Stimulated activated CD4-positive, alpha-beta T cell treated with anti-CD3 and anti-CD28 coated beads, Interleukin-15, amount 100 ng/mL, for 1 hour (primary cell): Measurements from ENCODE around the gene FGF11.
"Not testable (repeated sequence)": the region's sequence is repeated elsewhere in the genome, so short reads cannot be mapped to it uniquely, and the experiment has no call there.

Source experiments
- DNase-seq, 2 donors: peaks; one replicate each; pipeline ENCODE4 v3.0.0-alpha.2; 2020; ENCODE audit warnings: low read depth in 1 of 2, low spot score in 1 of 2

Gene FGF11

DNA sequence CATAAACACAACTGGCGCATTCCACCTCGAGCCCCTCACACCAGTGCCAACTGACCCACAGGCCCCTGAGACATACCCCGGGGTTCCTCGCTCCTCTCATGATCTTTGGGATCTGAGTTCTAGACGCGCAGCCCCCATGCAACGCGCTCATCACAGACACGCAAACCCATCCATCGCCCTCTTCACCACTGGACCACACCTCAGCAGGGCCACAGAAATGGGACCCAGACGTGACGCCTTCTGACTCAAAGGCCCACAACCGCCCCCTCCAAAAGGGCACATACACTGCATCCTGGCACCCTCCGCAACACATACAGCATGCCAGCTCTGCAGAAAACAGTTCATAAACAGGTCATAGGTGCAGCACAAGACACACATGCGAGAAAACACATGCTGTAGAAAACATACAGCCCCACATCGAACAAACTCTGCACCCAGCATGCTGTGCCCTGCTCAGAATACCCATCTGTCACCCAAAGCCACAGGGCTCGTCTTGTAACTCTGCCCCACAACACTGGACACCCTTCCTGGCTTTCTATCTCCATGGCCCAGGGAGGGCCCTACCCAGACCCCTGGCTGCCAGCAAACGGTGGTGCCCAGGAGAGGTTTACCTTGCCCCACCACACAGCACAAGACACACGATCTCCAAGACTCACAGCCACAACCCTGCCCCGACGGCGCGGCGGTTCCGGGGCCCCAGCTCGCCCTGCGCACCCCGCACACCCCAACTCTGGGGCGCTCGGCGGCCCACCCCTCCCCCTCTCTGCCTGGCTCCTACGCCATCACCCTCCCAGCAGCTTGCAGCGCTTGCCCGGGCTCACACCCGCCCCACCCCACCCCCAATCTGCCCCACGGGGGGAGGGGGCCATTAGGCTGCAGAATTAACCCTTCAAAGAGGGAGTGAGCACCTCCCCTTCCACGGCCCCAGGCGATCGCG, 39.2 kb downstream of the FGF11 start:
- DNase-seq: peak; percentile 36 to 37

DNA sequence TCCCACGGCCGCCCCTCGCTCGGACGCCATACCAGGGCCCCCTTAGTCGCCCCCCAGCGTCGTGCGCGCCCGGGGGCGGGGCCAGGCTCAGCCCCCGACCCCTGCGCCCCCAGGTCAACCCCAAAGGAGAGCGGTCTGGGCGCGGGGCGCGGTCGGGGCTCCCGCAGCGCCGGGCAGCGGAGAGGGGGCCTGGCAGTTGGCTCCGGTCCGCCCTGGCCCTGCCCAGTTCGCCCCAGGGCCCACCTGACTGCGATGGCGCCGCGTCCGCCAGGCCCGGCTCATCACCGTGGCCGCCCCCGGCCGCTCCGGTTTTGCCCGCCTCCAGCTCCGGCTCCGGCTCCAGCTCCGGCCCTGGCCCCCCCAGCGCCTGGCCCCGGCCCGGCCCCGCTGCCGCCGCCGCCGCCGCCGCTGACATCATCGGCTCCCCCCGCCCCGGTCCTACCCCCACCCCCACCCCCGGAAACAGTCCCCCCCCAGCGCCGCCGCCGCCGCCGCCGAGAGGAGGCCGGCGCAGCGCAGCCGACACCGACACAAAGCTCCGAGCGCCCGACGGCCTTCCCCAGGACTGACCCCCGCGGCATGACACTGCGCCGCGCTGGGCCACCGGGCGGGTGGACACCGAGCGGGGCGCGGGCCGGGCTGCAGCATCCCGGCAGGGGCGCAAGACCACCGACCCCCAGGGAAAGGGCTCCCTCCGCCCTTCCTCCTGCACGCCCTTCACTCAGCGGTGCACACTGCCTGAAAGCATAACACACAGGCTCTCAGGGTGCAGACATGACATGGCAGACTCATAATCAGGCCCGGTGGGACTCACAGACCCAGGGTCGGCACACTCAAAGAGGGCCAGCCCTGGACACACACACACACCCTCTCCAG, 40.1 kb downstream of the FGF11 start, which contains the start of gene ZBTB4:
TSS of gene ZBTB4 (minus strand) at position 419 of the 876 bp plus-strand sequence. CDS start 12,830 bp downstream, outside the sequence.
- DNase-seq: peak; percentile 56 to 58

- no peak for DNase-seq
Measured at GRCh38 chr17:7480089-7480384, 40.7 kb downstream of the FGF11 start.

DNA sequence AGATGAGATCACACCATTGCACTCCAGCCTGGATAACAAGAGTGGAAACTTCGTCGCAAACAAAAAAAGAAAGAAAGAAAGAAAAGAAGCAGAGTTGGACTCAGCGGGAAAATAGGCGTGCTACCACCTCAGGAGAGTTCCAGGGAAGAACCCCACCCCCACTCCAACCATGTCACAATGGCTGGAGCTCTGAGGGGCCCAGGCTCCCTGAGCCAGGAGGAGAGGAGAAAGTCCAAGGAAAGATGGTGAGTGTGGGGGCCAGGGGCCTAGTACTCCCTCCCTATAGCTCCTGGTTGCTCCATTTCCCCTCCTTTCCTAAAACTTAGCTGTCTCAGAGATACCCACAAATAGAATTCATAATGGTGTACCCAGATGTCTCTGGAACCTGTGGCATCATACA, 42.0 kb downstream of the FGF11 start, which contains the start of gene SLC35G6:
TSS of gene SLC35G6 (plus strand) at position 172 of the 400 bp plus-strand sequence. CDS start at position 243, 71 bp downstream.
- not testable (repeated sequence) for DNase-seq

- not testable (repeated sequence) for DNase-seq
Measured at GRCh38 chr17:7481842-7482741, 42.8 kb downstream of the FGF11 start.

DNA sequence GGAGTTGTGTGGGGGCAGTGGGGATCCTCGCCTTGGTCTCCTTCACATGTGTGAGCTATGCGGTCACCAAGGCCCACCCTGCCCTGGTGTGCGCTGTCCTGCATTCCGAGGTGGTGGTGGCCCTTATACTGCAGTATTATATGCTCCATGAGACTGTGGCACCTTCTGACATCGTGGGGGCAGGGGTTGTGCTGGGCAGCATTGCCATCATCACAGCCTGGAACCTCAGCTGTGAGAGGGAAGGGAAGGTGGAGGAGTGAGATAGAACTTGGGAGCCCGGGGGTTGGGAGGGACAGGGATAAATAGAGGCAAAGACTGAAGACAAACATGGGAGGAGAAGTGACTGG, 43.4 kb downstream of the FGF11 start:
- not testable (repeated sequence) for DNase-seq

DNA sequence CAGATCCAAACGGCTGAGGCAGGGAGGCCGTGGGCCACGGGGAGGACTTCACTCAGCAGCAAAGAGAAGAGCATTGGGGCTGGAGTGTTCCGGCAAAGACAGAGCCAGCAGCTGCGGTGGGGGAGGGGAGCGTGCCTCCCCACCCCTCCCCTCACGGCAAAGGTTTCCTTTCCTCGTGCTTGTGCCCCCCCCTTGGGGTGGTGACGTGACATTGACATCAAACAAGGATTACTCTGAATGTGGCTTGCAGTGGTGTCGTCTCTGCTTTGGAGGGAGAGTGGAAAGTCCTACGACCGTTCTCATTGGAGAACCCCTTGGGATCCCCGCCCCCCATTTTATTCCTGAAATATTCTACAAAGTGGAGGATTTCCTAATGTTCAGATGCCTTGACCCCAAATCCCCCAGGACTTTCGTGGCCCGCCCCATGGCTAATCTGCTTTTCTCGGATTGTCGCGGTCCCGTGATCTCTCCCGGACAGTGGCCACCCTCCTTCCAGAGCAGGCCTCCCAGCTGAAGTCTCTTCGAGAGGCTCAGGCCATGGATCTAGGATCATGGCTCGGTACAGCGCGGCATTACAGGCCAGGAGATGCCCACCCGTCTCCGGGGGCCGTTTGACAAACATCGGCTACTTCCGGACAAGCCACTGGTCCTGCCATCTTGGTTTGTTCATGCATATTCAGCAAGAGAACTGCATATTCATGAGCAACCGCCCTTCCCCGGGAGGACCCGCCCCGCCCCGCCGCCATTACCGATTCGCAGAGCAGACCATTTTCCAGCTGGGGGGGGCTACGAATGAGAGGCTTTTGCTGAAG, 44.1 kb downstream of the FGF11 start:
- DNase-seq: peak; percentile 82 to 92

DNA sequence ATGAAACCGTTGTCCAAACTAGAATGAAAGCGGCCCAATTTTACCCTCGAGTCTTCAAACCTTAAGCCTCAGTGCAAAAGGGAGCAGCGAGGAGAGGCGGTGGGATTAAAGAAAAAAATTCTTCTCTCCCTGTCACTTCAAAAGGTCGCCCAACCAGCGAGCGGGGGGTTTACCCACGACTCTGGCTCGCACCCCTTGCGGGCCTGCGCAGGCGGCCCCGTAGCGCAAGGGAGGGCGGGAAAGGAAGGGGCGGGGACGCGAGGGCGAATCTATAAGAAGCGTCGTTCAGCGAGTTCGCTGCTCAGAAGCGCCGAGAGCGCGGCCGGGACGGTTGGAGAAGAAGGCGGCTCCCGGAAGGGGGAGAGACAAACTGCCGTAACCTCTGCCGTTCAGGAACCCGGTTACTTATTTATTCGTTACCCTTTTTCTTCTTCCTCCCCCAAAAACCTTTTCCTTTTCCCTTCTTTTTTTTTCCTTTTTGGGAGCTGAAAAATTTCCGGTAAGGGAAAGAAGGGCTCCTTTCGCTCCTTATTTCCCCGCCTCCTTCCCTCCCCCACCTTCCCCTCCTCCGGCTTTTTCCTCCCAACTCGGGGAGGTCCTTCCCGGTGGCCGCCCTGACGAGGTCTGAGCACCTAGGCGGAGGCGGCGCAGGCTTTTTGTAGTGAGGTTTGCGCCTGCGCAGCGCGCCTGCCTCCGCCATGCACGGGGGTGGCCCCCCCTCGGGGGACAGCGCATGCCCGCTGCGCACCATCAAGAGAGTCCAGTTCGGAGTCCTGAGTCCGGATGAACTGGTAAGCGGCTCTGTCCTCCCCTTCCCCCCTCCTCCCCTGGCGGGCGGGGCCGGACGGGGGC, 45.0 kb downstream of the FGF11 start, which contains the start of gene POLR2A:
TSS of gene POLR2A (plus strand) at position 300 of the 852 bp plus-strand sequence.
- DNase-seq: peak; percentile 98

DNA sequence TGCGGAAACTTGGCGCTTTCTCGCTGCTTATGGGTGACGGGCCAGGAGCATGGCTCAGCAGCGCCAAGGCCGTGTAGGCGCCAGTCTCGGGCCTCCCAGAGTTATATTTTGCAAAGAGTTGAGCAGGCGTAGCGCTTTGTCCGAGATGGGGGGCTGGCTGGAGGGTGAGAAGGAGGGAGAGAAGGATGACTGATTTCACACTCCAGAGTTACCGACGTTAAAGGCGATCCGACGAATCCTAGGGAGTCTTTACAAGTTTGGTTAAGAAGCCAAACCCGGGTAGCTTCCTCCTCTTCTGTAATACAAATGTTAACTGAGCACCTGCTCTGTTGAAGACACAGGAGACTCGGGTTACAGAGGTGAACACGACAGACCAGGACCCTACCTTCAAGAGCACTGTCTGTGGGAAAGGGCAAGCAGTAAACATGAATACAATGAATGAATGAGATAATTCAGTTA, 45.6 kb downstream of the FGF11 start:
- DNase-seq: no peak

DNA sequence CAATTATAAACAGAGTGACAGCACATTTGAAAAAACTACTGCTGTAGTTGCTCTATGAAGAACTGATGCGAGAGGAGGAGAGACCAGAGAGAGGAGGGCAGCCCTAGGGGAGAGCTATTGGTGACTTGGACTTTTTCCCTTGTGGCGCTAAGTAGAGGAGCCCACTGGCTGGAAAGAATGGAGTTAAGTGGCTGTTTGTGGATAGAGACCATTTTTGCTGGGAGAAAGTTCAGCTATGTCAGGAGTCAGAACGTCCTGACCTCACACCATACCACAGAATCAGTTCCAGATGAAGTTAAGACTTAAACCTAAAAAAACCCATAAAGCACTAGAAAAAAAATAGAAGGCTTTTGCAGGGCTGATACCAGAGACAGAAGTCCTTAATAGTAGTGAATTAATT, 46.9 kb downstream of the FGF11 start:
- no peak for DNase-seq

DNA sequence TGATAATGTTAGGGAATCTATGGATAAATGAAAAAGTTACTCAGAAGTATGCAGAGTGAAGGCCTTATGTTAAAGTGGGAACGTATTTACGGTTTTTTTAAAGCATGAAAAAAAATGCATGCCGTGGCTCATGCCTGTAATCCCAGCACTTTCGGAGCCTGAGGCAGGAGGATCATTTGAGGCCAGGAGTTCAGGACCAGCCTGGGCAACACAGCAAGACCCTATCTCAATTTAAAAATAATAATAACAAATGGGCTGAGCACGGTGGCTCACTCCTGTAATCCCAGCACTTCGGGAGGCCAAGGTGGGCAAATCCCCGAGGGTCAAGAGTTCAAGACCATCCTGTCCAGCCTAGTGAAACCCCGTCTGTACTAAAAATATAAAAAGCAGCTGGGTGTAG, 50.8 kb downstream of the FGF11 start:
- DNase-seq: no peak

- no peak for DNase-seq
Measured at GRCh38 chr17:7491583-7491982, 52.3 kb downstream of the FGF11 start.

GRCh38 chr17:7493941-7494340, 54.6 kb downstream of the FGF11 start:
- DNase-seq: no peak
